Measurements from ENCODE around the gene MAN1C1.

The MAN1C1 gene

GRCh38 chr1:25800703-25801377 lies 184.2 kb downstream of the MAN1C1 start:
- H3K27ac ChIP-seq: peak overlapping the region; percentile 65
- TF ChIP-seq ZFX (IDR thresholded peaks at IDR 0.05): no peak
- no peak for TF ChIP-seq CTCF (conservative IDR thresholded peaks at IDR 0.05)

GRCh38 chr1:25802915-25803314 lies 186.3 kb downstream of the MAN1C1 start:
- no peak overlapping the region for H3K27ac ChIP-seq
- TF ChIP-seq ZFX (IDR thresholded peaks at IDR 0.05) (no peak), CTCF (conservative IDR thresholded peaks at IDR 0.05) (no peak)

DNA sequence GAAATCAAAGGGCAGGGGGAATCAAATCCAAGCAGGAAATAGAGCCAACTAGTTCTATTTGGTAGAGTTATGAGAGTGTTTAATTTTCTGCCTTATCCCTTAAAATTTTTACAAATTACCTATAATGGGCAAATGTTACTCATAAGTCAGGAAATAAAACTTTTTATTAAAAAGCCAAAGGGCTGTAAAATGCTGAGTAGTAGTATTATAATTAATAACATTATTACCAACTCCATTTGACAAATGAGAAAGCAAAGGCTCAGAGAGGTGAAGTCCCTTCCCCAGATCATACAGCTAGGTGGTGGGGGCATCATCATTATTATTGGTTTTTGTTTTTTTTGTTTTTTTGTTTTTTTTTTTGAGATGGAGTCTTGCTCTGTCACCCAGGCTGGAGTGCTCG lies 186.8 kb downstream of the MAN1C1 start:
- no peak for TF ChIP-seq CTCF (conservative IDR thresholded peaks at IDR 0.05)
- no peak for TF ChIP-seq ZFX (IDR thresholded peaks at IDR 0.05)
- H3K27ac ChIP-seq: no peak overlapping the region

GRCh38 chr1:25804244-25804963 lies 187.8 kb downstream of the MAN1C1 start:
- no peak overlapping the region for H3K27ac ChIP-seq
- TF ChIP-seq CTCF (conservative IDR thresholded peaks at IDR 0.05) (no peak), ZFX (IDR thresholded peaks at IDR 0.05) (no peak)

DNA sequence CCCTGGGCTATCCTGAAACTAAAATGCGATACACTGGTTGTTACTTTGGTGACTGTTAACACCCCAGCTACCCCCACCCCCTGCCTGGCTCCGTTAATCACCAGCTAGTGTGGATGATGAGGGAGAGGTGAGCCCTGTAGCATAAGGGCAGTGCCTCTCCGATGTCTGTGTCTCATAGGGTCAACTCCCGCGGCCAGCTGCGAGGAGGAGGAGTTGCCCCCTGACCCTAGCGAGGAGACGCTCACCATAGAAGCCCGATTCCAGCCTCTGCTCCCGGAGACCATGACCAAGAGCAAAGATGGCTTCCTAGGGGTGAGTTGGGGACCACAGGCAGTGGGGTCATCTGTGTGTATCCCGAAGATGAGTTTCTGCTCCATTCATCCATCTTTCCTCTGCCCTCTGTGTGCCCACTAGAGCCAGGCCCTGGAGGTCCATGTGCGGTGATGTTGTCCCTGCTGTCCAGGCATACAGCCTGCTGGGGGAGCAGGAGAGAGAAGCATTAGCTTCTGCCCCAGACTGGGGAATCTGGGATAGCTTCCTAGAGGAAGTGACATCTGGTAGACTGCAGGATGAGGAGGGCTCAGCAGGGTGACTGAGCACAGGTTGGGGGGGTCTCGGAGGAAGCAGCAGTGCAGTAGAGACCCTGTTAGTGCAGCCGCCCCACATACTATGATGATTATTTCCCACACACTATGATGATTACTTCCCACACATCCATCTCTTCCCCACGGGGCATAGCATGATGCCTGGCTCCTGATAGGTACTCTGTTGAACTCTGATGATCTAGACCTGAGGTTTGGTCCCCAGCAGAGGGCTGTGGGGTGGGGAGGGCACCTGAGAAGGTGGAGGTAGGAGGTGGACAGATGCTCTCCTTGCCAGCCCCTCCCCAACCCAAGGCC lies 188.6 kb downstream of the MAN1C1 start:
- TF ChIP-seq ZFX (IDR thresholded peaks at IDR 0.05) (no peak), CTCF (conservative IDR thresholded peaks at IDR 0.05) (no peak)

GRCh38 chr1:25805863-25806225 lies 189.3 kb downstream of the MAN1C1 start:
- H3K27ac ChIP-seq: peak overlapping the region; percentile 16
- TF ChIP-seq CTCF (conservative IDR thresholded peaks at IDR 0.05): no peak
- TF ChIP-seq ZFX (IDR thresholded peaks at IDR 0.05): no peak

More for the DNA sequence above, 188.6 kb downstream of the MAN1C1 start:
- H3K27ac ChIP-seq: peak overlapping the region; percentile 16

All from C4-2B (cell line).